Activated CD4-positive, alpha-beta T cell treated with anti-CD3 and anti-CD28 coated beads for 4 hours (primary cell): ENCODE measurements around the gene LIPF.
"Not testable (repeated sequence)": the region's sequence is repeated elsewhere in the genome, so short reads cannot be mapped to it uniquely, and the experiment has no call there.

Experiments used
- DNase-seq, 2 donors: peaks; one replicate each; pipeline ENCODE4 v3.0.0-alpha.2; 2020

The LIPF gene

DNA sequence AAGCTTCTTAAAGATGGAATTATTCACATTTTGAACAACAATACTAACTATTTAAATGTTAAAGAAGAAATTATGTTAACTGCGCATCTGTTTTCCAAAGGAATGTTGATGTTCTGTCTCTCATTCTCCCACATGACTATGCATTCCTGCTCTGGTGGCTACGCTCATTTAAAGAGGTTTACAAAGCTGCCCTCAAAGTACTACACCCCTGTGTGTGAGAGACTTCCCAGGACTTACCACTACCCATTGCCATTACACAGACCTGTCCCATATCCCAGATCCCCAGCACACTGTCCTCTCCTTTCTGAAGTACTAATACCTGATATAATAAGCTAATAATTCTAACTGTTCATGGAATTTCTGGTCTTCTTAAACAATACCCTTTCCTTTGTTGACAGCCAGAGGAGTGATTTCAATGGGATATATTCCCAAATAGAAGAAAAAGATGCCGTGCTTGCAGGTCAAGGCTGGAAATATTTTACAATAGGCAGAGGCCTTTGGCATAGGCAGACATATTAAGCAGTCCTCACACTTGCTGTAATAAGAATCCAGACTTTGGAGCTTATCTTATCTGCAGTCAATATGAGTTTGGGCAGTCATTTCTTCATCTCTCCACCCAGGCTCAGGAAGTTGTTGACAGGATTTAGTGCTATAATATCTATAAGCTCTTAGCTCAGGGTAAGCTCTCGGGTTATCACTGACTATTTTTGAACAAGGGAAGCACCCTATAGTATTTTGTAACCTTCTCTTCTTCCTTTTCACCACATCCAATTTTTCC, 12.2 kb downstream of the LIPF start:
- DNase-seq: no peak

GRCh38 chr10:88680958-88681357, 16.7 kb downstream of the LIPF start:
- DNase-seq: no peak

GRCh38 chr10:88682491-88682890, 18.2 kb downstream of the LIPF start:
- no peak for DNase-seq

DNA sequence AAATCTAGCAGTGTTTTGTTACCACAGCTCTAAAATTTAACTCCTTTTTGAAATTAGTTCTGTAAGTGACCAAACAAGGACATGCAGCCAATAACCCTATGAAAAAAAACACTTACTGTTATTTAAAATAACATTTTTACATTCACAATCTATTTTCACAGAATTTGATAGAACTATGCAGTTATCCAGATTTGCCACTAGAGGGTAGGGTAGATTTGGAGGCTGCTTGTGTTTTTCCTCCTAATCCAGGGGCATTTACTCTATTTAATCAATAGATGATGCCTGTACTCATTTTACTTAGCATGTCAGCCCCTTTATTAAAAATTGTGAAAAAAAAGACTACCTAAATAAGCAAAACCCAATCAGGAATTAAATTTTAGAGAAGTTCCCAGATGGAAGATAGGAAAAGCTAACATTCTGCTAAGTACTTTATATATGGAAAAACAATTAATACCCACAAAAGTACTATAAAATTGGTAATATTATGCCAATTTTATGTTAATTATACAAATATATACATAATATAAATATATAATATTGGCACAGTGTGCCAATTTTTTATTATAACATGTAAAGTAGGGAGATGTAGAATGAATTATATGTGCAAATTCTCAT, 23.7 kb downstream of the LIPF start:
- DNase-seq: no peak

DNA sequence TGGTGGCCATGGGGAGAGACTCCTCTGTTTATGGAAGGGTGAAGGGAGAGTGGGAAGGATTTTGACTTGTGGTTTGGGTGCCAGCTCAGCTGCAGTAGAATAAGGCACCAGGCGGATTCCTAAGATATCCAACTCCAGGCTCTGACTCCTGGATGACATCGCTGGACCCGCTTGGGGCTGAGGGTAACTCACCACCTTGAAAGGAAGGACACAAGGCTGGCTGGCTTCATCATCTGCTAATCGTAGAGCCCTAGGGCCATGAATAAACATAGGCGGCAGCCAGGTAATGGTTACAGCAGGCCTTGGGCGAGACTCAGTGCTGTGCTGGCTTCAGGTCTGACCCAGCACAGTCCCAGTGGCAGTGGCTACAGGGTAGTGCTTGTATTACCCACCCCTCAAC, 25.1 kb downstream of the LIPF start:
- DNase-seq: no peak

DNA sequence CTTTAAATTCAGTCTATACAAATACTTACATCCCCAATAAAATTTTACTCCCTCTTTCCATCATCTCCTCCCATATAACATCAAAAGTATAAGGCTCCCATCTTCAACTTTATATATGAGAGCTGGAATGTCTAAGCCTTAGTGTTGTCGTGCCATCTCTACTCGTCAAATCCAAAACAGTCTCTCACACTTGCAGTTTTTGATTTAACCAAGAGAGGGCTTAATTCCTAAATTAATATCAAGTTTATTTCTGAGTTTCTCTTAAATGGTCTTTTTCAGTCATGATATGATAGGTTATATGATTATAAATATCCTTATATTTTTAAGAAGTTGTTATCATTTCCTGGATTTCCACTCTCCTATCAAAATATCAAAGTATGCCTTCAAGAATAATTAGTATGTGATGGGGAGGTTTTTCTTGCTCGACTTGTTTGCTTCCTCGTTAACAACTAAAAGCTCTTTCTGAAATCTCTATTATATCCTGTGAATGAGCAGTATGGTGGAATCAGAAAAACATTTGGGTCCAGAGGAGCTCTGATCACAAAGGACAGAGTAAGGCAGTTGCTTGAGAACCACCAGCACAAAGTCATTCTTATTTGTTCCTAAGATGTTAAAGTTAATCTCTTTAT, 29.3 kb downstream of the LIPF start:
- DNase-seq: no peak

- no peak for DNase-seq
These were observed 38.8 kb downstream of the LIPF start for GRCh38 chr10:88702848-88703597.

DNA sequence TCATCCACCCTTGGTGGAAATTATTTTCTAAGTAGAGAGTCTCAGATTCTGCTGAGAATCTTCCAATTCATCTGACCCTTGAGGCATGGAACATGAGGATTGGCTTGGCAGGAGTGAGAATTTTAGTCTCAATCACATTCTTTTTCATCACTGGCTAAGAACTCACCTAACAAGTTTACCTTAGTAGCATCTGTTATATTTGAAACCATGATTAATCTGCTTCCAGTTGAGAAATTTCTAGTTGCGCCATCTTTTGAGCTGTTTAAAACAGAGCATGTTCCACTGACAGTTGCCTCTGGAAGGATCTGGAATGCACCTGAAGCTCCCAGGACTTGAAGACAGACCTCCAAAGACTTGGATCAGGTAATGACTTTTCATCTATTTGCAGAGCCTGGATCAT, 41.7 kb downstream of the LIPF start, which contains the start of gene LIPK:
LIPK (plus strand) TSS at position 292 of the 400 bp plus-strand sequence. CDS start 18,295 bp downstream, outside the sequence.
- DNase-seq: no peak

DNA sequence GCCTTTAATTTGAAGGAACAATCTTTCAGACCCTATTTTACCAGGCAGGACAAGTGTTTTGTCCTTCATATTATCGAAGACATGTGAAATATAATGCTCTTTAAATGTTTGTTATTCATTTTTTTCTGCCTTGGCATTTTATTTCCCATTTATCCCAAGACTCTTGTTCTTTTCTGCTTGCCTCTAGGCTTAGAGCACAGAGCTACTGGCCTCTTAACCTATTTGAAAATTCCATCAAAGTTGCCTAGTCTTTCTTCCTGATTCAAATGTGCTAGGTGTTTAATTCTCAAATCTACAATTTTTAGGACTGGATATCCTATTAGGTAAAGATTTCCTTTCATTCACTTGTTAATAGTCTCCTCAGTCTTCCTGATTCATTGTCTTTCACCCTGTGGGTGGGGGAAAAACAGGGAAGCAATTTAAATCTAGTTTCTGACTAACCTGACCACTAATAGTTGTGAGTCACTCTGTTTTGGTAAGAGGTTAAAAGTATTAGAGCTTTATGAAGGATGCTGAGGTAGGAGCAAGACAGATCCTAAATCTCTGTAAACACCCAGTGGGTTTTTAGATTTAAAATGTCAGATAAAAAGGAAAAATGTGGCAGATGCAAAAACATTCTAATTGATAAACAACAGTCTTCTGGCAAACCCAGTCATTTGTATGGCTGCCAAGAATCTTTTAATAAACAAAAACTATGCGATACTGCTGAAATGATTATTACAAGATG, 43.4 kb downstream of the LIPF start:
- no peak for DNase-seq

- not testable (repeated sequence) for DNase-seq
These were observed 45.1 kb downstream of the LIPF start for GRCh38 chr10:88709361-88709760.

GRCh38 chr10:88715517-88715916, 51.3 kb downstream of the LIPF start:
- no peak for DNase-seq

DNA sequence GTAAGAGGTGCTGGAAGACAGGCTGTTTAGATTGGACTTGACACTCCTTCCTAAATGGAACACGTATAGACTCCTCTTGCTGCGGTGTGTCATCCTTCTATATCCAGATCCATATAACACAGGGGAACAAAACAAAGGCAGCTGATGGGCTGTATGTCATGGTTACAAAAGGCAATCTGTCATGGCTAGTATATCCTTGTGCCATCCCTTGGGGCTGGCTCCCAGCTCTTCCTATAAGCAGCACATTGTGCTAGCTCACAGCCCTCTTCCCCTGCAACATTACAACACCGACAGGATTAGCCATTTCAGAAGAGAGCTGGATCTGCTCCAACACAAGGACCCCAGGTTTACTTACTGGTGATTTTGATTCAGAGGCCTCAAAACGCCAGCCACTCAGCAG, 57.1 kb downstream of the LIPF start:
- DNase-seq: no peak

DNA sequence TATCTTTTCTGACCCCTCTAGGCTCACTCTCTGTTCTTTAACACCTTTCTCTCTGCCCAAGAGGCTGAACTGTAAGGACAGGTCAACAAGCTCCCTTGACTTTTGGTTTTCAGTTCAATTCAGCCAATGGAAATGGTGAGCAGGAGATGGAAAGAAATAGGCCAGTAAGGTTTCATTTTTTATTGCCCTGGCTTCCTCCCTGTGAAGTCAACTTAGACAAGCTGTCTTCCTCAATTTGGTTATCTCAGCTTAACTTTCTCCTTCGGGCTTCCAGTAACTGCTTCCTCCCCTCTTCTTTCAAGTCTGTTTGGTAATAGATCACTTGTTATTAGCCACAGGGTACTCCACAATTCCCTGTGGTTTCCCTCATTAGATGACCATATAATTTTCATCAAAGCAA, 61.6 kb downstream of the LIPF start:
- DNase-seq: no peak

- peak in 1 of 2 donors; percentile 3 for DNase-seq
These were observed 64.0 kb downstream of the LIPF start for GRCh38 chr10:88728107-88728763.
